Measurements from ENCODE around the gene KCTD17.
A peak's percentile ranks its signal among the peaks of the same experiment; 100 is the strongest.

Gene KCTD17

DNA sequence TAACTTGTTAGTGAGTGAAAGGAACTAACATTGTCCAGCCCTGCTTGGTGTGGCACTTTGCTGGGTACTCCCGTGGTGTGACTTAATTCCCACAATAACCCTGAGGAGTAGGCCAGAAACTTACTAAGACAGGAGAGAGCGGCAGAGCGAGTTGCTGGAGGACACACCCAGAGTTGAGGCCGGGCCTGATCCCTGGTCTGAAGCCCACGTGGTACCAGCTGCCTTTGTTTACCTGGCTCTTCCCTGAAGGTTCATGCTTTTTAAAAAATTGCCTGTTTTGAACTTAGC, 31.4 kb upstream of the KCTD17 start:
- DNase-seq (ENCODE audit: low read depth), result no peak

DNA sequence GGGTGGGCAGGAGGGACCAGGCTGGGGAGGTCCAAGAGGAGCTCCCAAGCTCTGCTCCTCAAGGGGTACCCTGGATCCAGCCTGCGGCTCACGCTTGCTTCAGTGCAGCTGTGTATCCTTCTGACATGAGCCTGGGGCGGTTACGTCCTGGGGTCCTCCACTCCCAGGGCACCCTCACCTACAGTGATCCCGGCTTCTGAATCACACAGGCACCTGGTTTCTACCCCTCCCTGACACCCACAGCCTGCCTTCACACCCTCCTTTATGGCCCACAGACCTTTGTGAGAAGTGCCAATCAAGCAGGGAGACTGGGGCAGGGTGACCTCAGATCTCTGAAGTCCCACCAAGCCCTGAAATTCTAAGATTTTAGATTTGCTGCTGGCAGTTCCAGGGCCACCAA, 30.5 kb upstream of the KCTD17 start:
- DNase-seq (ENCODE audit: low read depth), result no peak

DNA sequence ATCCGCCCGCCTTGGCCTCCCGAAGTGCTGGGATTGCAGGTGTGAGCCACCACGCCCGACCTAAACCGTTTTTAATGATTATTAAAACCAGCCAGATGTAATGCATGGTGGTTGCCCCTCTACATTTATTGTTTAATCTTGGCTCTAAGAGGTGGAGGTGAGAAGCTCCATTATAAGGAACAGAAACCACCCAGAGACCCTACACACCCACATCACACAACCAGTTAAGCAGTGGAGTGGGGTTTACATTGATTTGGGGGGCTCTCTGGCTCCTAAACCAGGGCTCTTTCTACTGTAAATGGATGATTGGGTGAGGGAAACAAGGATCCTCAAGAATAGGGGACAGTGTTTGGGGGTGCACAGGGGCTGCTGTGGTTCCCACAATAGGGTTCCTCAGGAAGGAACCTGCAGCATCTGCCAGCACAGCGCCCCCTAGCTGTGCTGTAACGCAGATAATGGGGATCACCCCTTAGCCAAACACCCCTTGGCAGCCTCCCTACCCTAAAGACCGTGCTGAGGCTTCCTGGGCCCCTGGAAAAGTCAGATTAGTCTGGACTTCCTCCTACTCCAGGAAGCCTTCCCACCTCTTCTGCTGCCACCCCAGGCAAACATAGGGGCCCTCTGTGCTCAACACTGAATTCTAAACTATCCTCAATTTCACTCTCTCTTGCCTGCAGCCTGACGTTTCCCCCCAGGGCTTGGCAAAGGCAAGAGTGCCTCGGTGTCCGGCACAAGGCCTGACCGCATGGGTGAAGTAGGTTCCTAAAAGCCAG, 29.6 kb upstream of the KCTD17 start:
- peak; percentile 42 for DNase-seq (ENCODE audit: low read depth)

DNA sequence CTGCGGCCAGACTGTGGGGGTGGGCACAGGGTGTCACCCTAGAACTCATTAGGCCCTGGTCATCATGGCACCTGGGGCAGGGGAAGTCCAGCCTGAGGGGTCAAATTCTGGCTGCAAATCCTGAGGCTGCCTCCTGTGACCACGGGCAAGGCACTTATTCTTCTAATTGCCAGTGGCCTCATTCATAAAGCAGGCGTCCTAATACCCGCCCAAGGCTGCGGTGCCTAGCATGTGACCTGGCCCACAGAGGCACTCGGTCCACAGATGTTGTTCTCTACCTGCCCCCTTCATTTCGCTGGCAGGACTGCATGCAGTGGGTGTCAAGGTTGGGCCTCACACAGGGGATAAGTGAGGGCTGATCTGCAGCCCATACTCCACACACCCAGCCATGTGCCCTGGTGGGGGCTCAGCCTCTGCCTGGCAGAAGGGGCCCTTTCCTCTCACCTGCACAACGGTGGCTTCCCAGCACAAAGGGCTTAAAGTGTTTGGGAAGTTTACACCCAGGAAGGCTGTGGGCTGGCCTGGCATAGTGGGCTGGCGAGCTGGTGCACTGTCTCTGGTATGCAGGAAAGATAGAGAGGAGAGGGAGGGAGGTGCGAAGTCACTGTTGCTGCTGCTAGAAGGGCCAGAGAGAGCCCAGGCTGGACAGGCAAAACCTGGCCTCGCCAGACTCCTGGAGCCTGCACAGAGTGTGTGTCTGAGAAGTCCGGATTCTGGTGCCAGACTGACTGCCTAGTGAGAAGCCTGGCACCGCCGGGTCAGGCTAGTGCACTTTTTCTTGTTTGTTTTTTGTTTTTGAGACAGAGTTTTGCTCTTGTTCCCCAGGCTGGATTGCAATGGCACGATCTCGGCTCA, 28.8 kb upstream of the KCTD17 start:
- no peak for DNase-seq (ENCODE audit: low read depth)

DNA sequence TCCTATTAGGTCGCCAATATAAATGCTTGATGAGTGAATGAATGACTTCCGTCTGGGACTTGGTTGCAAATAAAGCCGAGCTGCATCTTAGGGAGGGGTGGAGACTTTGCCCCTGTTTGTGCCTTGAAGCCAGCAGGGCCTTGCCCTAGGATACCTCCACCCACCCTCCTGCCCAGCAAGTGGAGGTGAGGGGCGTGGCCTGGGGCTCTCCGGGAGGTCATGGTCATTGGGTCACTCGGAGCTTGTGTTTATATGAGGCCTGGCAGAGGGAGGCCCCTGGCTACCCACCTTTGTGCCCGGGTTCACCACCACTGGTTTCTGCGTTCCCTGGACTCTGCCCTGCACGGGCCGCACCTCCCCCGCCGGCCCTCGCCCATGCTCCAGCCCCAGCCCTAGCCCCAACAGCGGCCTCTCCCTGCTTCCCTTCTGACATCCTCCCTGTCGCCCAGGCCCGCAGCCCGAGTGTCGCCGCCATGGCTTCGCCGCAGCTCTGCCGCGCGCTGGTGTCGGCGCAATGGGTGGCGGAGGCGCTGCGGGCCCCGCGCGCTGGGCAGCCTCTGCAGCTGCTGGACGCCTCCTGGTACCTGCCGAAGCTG, 27.7 kb upstream of the KCTD17 start:
- no peak for DNase-seq (ENCODE audit: low read depth)

DNA sequence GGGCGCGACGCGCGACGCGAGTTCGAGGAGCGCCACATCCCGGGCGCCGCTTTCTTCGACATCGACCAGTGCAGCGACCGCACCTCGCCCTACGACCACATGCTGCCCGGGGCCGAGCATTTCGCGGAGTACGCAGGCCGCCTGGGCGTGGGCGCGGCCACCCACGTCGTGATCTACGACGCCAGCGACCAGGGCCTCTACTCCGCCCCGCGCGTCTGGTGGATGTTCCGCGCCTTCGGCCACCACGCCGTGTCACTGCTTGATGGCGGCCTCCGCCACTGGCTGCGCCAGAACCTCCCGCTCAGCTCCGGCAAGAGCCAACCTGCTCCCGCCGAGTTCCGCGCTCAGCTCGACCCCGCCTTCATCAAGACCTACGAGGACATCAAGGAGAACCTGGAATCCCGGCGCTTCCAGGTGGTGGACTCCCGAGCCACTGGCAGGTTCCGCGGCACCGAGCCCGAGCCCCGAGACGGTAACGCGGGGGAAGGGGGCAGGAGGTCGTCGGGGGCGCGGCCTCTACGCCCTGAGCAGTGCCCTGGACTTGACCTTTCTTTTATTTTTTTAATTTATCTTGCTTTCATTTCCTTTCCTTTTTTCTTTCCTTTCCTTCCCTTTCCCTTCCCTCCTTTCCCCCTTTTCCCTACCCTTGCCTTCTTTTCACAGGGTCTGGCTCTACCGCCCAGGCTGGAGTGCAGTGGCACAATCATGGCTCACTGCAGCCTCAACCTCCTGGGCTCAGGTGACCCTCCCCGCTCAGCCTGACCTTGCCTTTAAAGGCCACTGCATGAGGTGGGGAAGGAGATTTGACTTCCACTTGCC, 27.0 kb upstream of the KCTD17 start:
- no peak for DNase-seq (ENCODE audit: low read depth)

DNA sequence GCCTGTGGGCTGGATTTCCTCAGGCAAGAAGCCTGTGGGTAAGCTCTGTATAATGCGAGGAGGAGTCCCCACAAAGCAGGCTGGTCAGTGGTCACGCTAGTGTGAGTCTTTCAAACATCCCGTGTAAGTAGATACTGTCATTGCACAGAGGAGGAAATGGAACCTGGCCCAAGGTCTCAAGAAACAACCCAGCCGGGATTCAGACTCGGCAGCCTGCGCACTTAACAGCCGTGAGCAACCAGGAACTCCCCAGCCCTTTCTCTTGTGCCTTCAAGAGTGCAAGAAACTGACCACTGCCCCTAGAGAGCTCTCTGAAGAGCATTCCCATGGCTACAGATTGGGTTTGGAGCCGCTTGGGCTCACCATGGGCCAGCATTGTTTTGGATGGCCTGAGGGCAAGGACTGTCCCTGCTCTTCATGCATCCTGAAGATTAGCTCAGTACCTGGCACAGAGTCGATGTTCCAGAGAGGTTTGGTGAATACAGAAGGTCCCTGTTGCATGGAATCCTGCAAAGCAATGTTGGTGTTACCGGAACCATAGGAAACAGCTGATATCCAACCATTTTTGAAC, 26.0 kb upstream of the KCTD17 start:
- no peak for DNase-seq (ENCODE audit: low read depth)

DNA sequence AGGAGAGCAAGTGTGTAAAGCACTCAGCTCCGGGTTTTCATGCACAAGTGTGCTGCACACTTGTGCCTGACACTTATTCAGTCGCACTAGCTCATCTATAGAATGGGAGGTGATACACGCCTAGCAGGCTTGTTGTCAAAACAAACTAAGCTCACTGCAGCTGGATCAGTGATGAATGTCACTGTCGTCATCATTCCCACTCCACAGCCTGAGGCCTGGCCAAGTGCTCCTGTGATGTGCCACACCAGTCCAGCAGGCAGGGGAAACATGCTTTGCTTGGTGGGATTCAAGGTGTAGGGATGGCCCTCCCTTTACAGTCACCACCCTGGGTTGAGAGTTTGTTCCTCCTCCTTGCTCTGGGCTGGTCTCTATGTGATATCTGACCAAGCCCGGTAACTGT, 25.2 kb upstream of the KCTD17 start:
- DNase-seq (ENCODE audit: low read depth), result no peak

DNA sequence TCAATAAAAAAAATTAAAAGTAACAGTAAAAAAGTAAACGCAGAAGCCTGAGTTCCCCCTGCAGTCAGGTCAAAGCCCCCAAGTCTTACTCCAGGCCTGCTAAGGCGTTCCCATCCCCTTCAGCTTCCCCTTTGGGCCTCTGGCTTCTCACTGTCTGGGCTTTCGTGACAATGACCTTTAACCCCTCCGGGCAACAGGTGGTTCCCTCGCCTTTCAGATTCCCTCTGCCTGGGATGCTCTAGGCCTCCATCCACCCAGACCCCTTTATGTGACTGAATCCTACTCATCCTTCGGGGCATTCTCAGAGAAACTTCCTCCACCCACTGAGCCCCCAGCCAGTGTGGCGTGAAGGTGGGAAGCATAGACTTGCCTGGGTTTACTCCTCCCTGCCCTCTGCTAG, 24.0 kb upstream of the KCTD17 start:
- DNase-seq (ENCODE audit: low read depth), result no peak

DNA sequence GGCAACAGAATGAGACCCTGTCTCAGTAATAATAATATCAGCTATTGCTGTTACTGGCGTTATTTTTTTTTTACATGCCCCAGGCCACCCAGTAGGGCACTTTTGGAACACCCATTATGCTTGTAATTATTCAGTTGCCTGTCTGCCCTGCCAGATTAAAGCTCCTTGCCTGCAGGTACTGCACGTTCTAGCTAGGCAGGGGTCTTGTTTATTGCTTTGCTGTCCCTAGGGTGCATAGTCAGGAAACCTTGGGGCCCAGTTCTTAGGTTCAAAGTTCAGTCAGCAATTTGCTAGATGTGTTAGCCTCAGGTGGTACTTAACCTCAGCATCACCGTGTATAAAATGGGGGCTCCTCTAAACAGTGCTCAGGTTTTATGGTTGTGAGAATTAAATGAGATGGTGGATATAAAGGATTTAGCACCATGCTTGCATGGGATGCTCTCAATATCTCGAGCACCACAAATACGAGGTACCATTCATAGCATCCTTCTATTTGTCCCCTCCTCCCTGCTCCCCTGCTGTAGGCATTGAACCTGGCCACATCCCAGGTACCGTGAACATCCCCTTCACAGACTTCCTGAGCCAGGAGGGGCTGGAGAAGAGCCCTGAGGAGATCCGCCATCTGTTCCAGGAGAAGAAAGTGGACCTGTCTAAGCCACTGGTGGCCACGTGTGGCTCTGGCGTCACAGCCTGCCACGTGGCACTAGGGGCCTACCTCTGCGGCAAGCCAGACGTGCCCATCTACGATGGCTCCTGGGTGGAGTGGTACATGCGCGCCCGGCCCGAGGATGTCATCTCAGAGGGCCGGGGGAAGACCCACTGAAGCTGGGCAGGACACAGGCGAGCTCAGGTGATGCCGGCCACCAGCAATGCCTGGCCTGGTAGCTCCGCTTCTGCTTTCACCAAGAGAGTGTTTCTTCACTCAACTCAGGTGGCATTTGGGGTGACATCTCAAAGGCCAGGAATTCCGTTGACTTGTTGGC, 22.6 kb upstream of the KCTD17 start:
- no peak for DNase-seq (ENCODE audit: low read depth)

DNA sequence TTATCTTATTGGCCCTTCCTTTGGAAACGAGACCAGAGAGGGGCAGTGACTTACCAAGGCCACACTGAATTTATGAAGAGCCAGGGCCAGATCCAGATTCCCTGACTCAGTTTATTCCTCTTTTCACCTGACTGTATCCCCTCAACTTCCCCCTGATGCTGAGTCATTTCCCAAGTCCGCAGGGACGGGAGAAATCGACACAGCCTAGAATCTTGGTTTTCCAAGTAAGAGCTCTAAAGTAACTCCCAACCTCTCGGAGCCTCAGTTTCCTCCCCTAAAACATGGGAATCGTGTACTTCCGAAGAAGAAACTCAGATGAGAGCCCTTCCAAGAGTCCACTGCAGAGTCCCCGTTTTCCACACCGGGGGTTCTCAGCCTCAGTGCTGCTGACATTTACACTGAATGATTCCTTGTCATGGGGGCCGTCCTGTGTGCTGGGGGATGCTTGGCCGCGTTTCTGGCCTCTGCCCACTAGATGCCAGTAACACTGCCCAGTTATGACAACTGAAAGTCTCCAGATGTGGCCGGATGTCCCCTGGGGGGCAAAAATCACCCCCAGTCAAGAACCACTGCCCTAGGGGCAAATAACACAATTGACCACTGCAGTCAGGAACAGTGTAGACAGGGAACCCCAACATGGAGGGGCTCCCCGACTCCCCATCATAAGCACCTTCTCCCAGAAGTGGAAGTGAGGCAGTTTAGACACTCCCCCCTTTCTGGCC, 20.8 kb upstream of the KCTD17 start:
- no peak for DNase-seq (ENCODE audit: low read depth)

DNA sequence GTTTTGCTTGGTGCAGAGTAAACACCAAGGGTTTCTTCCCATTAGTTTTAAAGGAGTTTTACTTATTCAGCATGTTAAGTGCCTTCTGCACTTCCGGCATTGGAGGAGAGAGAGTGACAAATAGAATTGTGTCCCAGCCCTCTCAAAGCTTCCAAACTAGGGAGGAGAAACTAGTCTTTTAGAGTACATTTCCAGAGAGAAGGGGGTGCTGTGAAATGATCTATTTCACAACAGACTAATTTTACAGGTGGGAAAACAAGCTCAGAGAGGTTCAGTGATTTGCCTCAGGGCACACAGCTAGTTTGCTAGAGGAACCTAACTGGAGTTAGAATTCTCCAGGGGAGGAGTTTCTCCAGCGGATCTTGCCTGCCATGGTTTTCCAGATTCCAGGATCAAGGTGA, 19.4 kb upstream of the KCTD17 start:
- DNase-seq (ENCODE audit: low read depth), result no peak

DNA sequence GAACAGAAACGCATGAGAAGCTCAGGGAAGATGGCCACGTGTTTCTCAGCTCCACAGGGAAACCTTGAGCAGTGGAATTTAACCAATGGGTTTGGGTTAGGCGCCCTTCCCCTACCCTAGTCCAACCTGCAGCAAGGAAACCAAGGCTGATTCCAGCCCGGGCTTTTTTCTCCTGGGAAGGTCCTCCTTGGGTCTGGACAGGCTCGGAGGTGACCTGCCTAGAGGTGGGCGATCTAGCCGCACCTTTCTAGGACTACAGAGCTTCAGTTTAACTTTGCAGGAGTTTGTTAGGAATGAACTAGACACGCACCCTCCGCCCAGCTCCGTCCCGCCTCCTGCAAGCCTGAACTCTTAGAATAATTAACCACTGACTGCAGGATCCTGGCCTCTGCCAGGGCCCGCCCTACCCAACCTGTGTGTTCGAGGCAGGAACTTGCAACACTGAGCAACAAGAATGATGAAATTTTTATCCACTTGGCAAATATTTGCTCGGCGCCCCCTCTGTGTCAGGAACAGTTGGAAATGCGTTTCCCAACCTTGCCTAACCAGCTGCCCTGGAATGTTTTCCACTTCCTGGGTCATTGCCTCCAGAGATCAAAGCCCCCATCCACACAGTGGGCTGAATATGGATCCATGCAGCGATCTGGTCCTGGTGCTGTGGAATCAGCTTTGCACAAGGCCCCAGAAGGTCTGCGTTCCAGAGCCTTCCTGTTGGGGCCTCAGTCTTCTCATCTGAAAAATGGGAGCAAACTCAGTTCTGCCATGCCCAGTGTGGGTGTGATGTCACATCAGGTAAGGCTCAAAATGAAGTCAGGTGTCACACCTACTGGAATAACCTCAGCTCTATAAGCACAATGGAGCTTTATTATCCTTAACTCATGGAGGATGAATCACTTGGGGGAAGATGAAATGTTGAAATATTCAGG, 18.7 kb upstream of the KCTD17 start:
- DNase-seq (ENCODE audit: low read depth), result no peak

DNA sequence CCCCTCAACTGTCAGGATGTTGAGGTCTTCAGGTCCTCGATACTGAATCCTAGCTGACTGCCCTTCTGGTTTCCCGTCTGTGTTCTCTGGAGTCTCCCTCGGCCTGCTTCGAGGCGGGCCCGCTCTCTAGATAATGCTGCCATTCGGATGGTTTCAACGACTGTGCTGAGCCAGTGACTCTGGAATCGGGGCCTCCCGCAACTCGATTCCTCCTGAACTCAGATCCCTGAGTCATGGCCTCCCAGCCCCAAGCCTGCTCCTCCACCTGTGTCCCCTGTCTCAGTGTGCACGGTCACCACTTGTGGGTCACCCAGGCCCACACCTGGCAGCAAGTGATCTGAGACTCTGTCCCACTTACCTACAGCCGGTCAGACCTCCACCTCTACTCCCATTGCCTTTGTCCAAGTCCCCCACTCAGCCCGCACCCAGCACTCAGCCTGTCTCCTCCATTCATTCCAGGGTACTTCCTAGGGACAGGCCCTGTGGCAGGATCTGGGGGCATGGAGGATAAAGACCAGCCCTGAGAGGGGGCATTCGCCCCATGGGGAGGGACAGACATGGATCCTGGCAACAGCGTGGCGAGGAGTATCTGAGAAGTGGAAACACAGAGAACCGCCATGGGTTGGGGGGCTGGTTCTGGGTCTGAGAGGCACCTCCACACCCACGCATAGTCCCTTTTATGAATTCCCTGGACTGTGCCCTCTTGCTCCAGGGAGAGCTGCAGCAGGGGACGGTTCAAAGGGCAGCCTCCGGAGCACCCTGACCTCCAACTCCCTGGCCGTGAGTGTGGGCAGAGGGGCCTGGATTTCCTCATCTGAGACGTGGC, 17.7 kb upstream of the KCTD17 start:
- no peak for DNase-seq (ENCODE audit: low read depth)

DNA sequence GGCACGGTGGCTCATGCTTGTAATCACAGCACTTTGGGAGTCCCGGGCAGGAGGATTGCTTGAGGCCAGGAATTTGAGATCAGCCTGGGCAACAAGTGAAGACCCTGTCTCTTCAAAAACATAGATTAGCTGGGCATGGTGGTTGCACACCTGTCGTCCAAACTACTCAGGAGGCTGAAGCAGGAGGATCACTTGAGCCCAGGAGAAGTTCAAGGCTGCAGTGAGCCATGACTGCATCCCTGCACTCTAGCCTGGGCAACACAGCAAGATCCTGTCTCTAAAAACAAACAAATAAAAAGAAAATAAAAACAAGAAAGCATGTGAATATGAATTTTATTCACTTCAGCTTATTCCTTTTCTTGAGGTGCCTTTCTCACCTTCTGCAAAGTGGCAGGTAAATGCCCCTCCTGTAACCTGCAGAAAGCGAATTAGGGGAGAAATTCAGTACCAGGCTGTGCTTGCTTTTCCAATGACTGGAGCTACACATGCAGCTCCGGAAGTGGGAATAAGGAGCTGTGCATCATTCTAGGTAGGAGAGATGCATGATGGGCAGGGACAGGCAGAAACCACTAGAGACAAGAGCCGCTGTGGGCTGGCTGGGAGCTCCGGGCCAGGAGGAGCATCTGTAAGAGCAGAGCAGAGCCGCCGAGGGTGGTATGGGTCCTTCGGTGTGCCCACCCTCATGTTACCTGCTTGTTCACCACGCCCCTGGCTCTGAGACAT, 14.7 kb upstream of the KCTD17 start:
- DNase-seq (ENCODE audit: low read depth), result no peak

DNA sequence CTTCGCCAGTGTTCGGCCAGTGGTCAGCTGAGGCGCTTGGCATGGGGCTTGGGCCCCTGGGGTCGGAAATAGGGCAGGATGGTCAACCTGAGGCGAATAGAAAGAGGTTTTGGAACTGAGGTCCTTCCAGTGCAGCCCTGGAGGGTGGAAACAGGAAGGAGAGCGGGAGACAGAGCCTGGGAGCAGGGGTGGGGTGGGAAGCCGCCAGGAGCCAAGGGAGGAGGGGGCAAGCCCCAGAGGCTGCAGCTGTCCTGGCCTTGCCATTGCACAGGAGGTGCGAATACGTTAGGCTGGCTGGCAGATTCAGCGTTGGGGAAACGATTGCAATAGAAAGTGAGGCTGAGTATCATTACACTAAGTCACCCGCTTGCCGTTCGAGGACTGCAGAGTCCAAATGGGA, 13.9 kb upstream of the KCTD17 start:
- no peak for DNase-seq (ENCODE audit: low read depth)

DNA sequence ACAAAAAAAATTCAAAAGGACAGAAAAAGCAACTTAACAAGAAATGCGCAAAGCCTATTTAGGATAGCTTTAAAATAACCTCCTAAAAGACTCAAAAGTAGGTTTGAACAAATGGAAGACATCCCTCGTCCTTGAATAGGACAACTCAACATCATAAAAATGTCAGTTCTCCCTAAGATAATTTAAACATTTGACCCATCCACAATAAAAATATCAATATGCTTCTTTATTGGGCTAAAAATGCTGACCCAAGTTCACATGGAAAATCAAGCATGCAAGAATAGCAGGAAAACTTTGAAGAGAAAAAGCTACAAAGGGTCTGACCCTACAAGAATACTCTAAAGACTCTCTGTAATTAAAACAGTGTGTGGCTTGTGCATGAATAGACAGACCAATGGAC, 12.1 kb upstream of the KCTD17 start:
- no peak for DNase-seq (ENCODE audit: low read depth)
